Breast epithelium (tissue), 4 donors: ENCODE results near the gene PFKFB2. TPM values are rescaled to one million over a fixed set of nuclear protein-coding genes. Genes with fewer than 3 reads are reported as not detected.

ENCODE experiments used
- DNase-seq, 2 donors: peaks; one replicate each; pipeline ENCODE4 v3.0.0-alpha.2; 2019; ENCODE audit warnings: low spot score in 2 of 2
- H3K27ac ChIP-seq, 2 donors: fragments of 200-600 bp; sonication (generic) in 1 of 2; one replicate each; pipeline ENCODE4 v1.5.1; 2016 to 2019; ENCODE audit warnings: mild to moderate bottlenecking in 1 of 2
- H3K27me3 ChIP-seq, 2 donors: fragments of 200-600 bp; sonication (generic) in 1 of 2; one replicate each; pipeline versions ENCODE4 v1.5.1 to v1.6.0; 2017 to 2019; ENCODE audit warnings: control low read depth in 1 of 2, mild to moderate bottlenecking in 1 of 2
- H3K36me3 ChIP-seq: fragments of 200-600 bp; one replicate; pipeline ENCODE4 v1.5.1; 2019
- H3K4me1 ChIP-seq, 2 donors: fragments of 200-600 bp; sonication (generic); one replicate each; pipeline ENCODE4 v1.5.1; 2016 to 2019; ENCODE audit warnings: control low read depth in 1 of 2
- H3K4me3 ChIP-seq, 3 donors: fragments of 200-600 bp; sonication (generic); 1 replicate in 2 of 3; 2 replicates in 1 of 3; pipeline ENCODE4 v1.5.1; 2016 to 2019; ENCODE audit warnings: mild to moderate bottlenecking in 3 of 3, moderate library complexity in 2 of 3
- H3K9me3 ChIP-seq, 2 donors: fragments of 200-600 bp; sonication (generic) in 1 of 2; one replicate each; pipeline ENCODE4 v1.5.1; 2016 to 2019; ENCODE audit warnings: control low read depth in 1 of 2
- POLR2A ChIP-seq: fragments of 450-650 bp; IDR thresholded peaks from one replicate; pipeline ENCODE4 v1.6.1; 2016; ENCODE audit warnings: antibody characterized with exemption, mild to moderate bottlenecking, moderate library complexity
- POLR2AphosphoS5 ChIP-seq, 3 donors: sonication (generic); formaldehyde crosslinking; IDR thresholded peaks; one replicate each; pipeline ENCODE4 v1.6.1; 2017; ENCODE audit warnings: antibody characterized with exemption in 3 of 3
- intact Hi-C: fragments of 100-400 bp; cut with DNase I; formaldehyde crosslinking; loops from one replicate; pipeline ENCODE4 v1.15.1; 2023; ENCODE audit warnings: low total_unique reads
- total RNA-seq, 3 donors: library from RNA; depleted of rRNA; stranded (reverse); fragments of >200 nt; gene quantifications; one replicate each; pipeline ENCODE4 v1.1.0, GENCODE V29; 2016
- TF ChIP-seq, protein P1 (sequence below), 3 donors: fragments of 450-650 bp; IDR thresholded peaks; one replicate each; pipeline ENCODE4 v1.5.1; 2016 to 2017; ENCODE audit warnings: antibody characterized with exemption in 3 of 3, mild to moderate bottlenecking in 3 of 3, moderate library complexity in 3 of 3

The PFKFB2 gene
- total RNA-seq, 3 donors from 2014 or later, result 7.5 to 13.2 (median 8.2) TPM

DNA sequence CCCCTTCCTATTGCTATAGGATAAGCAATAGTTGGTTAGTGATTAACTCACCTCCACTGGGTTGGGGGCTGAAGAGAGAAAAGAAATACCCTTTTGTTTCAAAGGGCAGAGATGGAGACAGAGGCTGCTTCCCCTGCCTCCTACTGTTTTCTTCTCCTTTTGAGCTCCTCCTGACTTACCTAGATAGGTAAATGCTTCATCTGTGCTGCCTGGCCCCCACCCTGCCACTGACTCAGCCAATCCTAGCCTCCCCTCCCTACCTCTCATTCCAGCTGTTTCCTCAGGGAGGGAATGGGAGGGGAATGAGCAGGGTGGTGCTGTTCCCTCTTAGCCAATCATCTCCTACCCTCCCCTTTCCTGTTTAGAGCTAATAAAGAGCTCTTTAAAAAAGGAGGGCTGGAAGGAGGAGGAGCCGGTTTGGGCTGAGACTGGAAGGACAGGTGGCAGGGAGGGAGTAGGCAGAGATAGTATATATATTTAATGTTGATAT is 20.5 kb upstream of the PFKFB2 start, which contains the start of gene C1orf116:
C1orf116 (minus strand) TSS at position 229 of the 490 bp plus-strand sequence. CDS start 5,158 bp downstream, outside the sequence.
- DNase-seq, result peak in 1 of 2 donors; percentile 91
- Histone ChIP-seq H3K4me1 (no peaks in the 10 kb centered on the region), H3K36me3 (no peaks in the 10 kb centered on the region), H3K27me3 (no peaks in the 10 kb centered on the region), H3K9me3 (no peaks in the 10 kb centered on the region), H3K27ac (peak within 1 kb of the TSS; percentile 81 to 93), H3K4me3 (peak within 1 kb of the TSS in 2 of 3 donors; percentile 57)
- intact Hi-C loops, result loop anchor here (5.0 kb wide), 1 partner anchor 605 kb away; no protein-coding TSS in a partner anchor
- TF ChIP-seq POLR2A (peak; percentile 31), POLR2AphosphoS5 (IDR thresholded peaks at IDR 0.05) (peak in 1 of 3 donors; percentile 76)
- TF ChIP-seq, protein P1, sequence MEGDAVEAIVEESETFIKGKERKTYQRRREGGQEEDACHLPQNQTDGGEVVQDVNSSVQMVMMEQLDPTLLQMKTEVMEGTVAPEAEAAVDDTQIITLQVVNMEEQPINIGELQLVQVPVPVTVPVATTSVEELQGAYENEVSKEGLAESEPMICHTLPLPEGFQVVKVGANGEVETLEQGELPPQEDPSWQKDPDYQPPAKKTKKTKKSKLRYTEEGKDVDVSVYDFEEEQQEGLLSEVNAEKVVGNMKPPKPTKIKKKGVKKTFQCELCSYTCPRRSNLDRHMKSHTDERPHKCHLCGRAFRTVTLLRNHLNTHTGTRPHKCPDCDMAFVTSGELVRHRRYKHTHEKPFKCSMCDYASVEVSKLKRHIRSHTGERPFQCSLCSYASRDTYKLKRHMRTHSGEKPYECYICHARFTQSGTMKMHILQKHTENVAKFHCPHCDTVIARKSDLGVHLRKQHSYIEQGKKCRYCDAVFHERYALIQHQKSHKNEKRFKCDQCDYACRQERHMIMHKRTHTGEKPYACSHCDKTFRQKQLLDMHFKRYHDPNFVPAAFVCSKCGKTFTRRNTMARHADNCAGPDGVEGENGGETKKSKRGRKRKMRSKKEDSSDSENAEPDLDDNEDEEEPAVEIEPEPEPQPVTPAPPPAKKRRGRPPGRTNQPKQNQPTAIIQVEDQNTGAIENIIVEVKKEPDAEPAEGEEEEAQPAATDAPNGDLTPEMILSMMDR (IDR thresholded peaks at IDR 0.05), result no peak

DNA sequence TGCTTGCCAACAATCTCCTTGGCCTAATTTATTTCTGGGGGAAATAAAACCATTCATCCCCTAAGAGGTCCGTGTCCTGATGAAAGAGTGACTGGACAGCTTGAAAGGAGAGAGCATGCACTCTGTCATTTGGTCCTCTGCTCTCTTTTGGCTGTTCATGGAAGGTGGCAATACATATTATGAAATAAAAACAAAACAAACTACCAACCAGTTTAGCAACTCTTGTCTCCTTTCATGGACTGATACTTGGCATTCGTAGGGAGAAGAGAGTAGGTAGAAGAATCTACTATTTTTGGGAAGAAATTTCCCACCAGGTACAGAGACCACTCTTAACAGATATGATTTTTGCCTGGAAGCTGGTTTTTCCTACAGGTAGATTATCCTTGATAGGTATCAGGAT is 19.8 kb upstream of the PFKFB2 start:
- Histone ChIP-seq H3K4me1 (no peaks in the 10 kb centered on the region), H3K27ac (peak overlapping the region; percentile 81 to 93), H3K27me3 (no peaks in the 10 kb centered on the region), H3K4me3 (peak overlapping the region in 1 of 3 donors; percentile 10), H3K36me3 (no peaks in the 10 kb centered on the region), H3K9me3 (no peaks in the 10 kb centered on the region)
- no peak for TF ChIP-seq POLR2AphosphoS5 (IDR thresholded peaks at IDR 0.05)
- TF ChIP-seq, protein P1 (IDR thresholded peaks at IDR 0.05), result no peak
- TF ChIP-seq POLR2A, result no peak
- DNase-seq, result no peak
- intact Hi-C loops, result loop anchor here (5.0 kb wide), 1 partner anchor 604 kb away; no protein-coding TSS in a partner anchor

DNA sequence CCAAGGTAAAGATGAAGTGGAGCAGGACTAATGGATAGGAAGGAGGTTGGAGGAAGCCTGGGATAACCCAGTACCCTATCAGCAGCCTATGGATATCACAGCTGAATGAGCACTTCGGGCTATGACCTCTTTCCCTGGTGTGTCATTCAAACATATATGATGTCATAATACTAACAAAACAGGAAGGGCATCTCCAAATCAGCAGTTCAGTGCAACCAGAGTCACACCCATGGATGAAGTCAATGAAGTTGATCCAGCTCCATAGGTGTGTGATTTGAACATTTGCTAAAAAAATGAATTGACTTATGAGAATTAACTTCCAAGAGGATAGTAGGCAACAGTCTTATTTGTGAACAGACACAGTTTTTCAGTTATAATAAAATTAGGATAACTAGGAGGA is 18.9 kb upstream of the PFKFB2 start:
- H3K27ac ChIP-seq, result peak overlapping the region; percentile 81 to 93
- TF ChIP-seq, protein P1 (IDR thresholded peaks at IDR 0.05), result no peak
- TF ChIP-seq POLR2A (no peak), POLR2AphosphoS5 (IDR thresholded peaks at IDR 0.05) (no peak)
- DNase-seq, result no peak
- intact Hi-C loops, result loop anchor here (5.0 kb wide), 1 partner anchor 603 kb away; no protein-coding TSS in a partner anchor
- no peak overlapping the region for H3K4me3 ChIP-seq
- H3K27me3 ChIP-seq, result no peaks in the 10 kb centered on the region
- no peaks in the 10 kb centered on the region for H3K9me3 ChIP-seq
- no peaks in the 10 kb centered on the region for H3K36me3 ChIP-seq
- H3K4me1 ChIP-seq, result no peaks in the 10 kb centered on the region

DNA sequence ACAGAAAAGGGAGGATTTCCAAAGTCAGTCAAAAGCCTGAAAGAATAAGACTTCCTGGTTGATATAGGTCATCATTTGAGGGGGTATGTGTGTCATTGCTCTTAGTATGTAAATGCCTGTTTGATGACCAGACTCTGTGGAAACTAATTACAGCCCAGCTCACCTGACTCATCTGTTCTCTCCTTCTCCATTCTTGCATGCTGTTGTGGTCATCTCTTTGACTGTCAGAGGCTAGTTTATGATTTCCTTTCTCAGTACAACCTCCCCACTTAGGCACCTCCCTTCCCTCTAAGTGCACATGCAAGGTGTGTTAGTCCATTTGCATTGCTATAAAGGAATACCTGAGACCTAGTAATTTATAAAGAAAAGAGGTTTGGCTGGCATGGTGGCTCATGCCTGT is 18.1 kb upstream of the PFKFB2 start:
- no peaks in the 10 kb centered on the region for H3K4me1 ChIP-seq
- H3K4me3 ChIP-seq, result no peak overlapping the region
- H3K27ac ChIP-seq, result no peak overlapping the region
- intact Hi-C loops, result loop anchor here (5.0 kb wide), 1 partner anchor 602 kb away; no protein-coding TSS in a partner anchor
- no peak for DNase-seq
- TF ChIP-seq POLR2AphosphoS5 (IDR thresholded peaks at IDR 0.05) (no peak), POLR2A (no peak)
- TF ChIP-seq, protein P1 (IDR thresholded peaks at IDR 0.05), result no peak
- H3K36me3 ChIP-seq, result no peaks in the 10 kb centered on the region
- no peaks in the 10 kb centered on the region for H3K27me3 ChIP-seq
- no peaks in the 10 kb centered on the region for H3K9me3 ChIP-seq

DNA sequence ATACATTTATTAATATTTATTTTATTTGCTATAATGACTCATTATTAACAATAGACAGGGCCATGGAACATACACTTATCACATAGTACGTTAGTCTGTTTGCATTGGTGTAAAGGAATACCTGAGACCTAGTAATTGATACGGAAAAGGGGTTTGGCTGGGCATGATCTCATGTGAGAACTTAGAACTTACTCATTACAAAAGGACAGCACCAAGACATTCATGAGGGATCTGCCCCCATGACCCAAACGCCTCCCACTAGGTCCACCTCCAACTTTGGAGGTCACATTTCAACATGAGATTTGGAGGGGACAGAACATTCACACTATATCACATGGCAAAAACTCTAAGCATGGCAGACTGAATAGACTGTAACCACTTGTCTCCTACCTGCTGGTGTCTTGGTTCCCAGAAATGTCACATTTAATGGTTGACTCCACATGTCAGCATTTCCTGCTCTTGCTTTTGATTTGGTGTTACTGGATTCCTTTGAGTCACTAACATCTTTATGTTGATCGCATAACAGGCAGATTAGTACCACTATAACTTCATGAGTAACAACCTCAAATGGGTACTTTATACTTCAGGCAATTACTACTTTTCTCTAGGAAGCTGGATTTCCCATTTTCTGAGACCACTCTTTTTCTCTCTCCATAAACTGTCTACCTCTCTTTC is 17.1 kb upstream of the PFKFB2 start:
- no peak for DNase-seq
- Histone ChIP-seq H3K27me3 (no peaks in the 10 kb centered on the region), H3K27ac (no peak overlapping the region), H3K36me3 (no peaks in the 10 kb centered on the region), H3K4me1 (no peaks in the 10 kb centered on the region), H3K4me3 (no peak overlapping the region), H3K9me3 (no peaks in the 10 kb centered on the region)
- TF ChIP-seq POLR2AphosphoS5 (IDR thresholded peaks at IDR 0.05), result no peak
- TF ChIP-seq POLR2A, result no peak
- TF ChIP-seq, protein P1 (IDR thresholded peaks at IDR 0.05), result no peak
- intact Hi-C loops, result no loop called here
